ENCODE results near the gene TMEM60.

The TMEM60 gene

DNA sequence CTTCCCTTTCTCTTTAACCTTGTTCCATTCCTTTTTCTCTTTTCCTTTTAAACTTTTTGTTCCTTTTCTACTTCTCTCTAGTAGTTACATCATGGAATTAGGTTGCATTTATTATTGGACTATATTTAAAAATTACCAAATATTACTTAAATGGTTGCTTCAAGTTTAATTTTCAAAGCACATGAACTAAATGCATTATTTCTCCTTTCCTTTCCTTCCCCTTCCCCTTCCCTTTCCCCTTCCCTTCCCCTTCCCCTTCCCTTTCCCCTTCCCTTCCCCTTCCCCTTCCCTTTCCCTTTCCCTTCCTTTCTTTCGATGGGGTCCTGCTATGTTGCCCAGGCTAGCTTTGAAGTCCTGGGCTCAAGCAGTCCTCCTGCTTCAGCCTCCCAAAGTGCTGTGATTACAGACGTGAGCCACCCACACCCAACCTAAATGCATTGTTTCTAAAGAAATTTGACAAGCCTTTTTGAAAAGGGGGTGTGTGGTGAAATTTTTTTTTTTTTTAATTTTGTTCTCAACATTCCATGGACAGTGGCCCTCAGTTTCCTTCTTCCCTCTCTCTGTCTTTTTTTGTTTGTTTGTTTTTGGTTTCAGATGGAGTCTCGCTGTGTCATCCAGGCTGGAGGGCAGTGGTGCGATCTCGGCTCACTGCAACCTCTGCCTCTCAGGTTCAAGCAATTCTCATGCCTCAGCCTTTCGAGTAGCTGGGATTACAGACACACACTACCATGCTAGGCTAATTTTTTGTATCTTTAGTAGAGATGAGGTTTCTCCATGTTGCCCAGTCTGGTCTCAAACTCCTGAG, 31.2 kb downstream of the TMEM60 start:
- no peak for DNase-seq

DNA sequence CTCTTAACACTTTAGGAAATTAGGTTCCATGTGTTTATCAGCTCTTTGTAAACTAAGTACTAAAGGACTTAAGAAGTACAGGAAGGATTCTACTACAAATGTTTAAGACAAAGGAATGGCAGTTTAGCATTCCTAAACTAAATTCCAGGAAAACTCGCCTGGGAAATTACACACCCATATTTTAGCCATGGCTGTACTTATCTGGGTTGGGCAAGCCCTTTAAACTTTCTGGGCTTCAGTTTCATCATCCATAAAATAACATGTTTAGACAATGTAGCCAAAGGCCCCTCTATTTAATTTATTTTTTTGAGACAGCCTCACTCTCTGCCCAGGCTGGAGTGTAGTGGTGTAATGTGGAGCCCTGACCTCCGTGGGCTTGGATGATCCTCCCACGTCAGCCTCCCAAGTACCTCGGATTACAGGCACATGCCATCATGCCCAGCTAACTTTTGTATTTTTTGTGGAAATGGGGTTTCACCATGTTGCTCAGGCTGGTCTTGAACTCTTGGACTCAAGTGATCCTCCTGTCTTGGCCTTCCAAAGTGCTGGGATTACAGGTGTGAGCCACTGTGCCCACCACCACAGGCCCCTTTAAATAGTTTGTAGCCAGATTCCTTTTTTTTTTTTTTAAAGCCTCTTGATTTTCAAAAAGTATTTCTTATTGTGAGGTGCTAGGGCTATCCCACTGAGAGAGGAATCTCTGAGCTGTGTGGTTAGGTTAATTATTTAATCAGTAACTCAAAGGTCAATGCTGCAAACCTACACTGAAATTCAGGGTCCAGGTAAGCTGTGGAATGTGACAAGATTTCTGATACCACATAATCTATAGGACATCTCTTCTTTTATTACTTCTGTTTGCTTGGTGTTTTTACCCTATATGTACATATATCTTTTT, 32.1 kb downstream of the TMEM60 start:
- no peak for DNase-seq

DNA sequence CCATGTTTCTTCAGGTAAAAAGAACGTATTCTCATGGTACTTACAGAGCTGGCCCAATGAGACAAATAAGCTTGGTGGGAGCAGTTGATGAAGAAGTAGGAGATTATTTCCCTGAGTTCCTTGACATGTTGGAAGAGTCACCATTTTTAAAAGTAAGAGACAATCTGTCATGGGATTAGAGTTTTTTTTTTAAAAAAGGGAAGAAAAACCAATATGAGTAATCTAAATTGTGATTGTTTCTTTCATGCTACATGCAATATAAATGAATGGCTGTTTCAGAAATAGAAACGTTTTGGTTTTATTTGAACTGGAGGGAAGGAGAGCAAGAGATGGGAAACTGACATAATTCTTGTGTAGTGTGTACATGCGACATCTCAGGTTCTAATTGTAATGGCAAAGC, 32.8 kb downstream of the TMEM60 start:
- no peak for DNase-seq

DNA sequence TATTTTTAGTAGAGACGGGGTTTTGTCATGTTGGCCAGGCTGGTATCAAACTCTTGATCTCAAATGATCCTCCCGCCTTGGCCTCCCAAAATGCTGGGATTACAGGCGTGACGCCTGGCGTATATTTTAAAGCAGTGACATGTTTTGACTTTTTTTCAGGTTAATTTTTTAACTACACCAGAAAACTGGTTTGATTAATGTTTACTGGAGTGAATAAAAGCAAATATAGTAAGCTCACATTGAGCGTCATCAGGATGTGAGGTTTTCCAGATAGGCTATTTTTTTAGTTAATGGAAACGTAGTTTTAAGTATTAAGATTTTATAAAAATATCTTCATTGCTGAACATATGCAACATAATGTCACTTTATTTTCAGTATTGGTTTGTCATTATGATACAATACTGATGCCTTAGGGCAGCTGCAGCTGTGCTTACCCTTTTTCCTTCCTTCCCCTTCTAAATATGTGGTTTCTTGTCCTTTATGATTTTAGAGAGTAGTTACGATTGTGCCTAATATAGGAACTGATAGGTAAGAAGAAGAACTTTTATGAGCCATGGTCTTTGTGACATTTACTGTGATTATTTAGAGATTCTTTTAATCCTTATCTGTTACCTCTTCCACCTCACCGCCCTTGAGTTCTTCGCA, 37.3 kb downstream of the TMEM60 start:
- peak; percentile 9 for DNase-seq

DNA sequence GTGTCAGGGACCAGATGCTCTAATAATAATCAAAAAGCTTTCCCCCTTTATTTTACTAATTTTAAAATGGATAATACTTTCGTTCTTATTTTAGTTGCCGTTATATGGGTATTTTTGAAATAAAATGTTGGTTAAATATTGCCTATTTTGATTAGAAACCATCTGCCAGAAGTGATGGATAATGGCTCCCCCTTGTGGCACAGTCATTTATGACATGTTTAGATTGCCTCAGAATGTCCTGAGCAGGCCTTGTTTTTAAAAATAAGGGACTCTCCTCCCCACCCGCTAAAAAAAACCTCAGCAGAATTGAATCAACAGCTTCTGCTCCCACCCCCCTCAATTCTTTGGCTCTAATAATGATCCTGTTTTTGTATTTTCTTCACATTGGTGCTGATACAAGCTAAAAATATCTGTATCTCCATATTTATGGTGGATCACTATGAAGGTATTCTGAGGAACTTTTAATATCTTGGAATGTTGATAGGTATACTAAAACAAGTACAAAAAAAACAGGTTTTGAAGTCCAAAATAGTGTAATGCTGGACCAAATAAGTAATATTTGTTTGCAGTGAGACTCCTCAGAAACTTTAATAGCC, 38.8 kb downstream of the TMEM60 start:
- peak; percentile 56 for DNase-seq

DNA sequence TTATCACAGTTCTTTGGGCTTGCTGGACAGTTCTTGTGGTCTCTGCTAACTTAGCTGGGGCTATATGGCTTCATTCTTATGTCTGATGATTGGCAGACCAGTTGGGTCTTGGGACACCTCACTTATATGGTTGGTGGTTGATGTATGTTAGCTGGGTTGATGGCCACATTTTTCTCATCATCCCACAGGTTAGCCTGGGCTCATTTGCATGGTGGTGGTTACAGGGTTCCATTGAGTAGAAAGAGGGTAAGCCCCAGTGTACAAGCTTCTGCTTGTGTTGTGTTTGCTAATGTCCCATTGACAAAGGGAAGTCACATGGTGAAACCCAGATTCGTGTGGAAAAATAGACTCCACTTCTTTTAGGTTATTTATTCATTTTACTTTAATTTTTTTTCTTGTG, 40.6 kb downstream of the TMEM60 start:
- DNase-seq: no peak

DNA sequence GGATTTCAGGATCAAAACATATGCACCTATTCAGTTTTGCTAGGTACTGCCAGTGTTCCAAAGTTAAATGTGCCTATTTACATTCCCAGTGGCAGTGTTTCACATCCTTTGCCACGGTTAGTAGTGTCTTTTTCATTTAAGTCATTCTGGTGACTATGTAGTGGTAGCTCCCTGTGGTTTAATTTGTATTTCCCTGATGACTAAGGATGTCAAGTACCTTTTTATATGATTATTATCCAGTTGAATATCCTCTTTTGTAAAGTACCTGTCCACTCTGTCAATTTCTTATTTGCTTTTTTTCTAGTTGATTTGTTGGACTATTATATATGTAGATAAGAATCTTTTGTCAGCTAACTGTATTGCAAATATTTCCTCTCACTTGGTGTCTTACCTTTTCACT, 45.1 kb downstream of the TMEM60 start:
- no peak for DNase-seq

DNA sequence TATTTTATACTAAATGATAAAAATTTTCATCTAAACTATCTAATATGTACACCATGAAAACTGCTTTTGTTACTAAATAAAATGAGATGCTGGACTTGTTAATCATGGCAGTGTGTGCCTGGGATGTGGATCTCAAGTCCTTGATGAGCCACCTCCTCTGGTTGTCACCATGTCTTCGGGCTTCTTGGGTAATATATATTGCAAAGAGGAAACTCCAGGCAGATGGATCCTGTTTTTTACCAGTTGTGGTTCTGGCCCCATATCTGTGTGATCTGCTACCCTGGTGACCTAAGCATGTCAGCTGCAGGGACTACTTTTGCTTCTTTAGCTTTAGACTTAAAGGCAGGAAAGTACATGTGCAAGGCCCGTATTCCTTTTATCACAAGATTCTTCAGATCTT, 46.2 kb downstream of the TMEM60 start:
- no peak for DNase-seq

DNA sequence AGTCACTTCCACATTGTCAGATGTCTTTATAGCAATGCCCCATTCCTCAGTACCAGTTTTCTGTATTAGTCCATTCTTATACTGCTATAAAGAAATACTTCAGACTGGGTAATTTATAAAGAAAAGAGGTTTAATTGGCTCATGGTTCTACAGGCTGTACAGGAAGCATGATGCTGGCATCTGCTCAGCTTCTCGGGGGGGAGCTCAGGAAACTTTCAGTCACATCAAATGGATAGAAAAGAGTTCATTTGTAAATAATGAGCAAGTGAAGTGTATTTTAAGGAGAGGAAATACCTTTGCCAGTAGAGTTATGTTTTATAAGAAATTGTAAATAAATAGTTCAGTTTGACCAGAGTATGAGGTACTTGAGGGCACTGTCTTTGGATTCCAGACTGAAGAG, 50.5 kb downstream of the TMEM60 start:
- DNase-seq: no peak

DNA sequence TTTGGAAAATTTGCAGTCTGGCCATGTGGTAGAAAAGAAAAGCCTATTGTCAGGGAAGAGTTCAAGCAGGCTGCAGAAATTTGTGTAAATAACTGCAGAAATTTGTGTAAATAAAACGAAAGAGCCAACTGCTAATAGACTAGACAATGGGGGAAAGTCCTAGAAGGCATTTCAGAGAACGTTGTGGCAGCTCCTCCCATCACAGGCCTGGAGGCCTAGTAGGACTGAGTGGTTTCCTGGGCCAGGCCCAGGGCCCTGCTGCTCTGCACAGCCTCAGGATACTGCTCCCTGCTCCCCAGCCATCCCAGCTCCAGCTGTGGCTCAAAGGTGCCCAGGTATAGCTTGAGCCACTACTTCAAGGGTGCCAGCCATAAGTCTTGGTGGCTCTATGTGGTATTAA, 51.1 kb downstream of the TMEM60 start:
- DNase-seq: no peak

DNA sequence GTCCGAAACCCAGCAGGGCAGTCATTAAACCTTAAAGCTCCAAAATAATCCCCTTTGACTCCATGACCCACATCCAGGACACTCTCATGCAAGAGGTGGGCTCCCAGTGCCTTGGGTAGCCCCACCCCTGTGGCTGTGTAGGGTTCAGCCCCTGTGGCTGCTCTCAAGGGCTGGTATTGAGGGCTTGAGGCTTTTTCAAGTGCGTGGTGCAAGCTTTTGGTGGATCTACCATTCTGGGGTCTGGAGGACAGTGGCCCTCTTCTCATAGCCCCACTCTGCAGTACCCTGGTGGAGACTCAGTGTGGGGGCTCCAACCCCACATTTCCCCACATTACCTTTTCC, 51.4 kb downstream of the TMEM60 start:
- no peak for DNase-seq

DNA sequence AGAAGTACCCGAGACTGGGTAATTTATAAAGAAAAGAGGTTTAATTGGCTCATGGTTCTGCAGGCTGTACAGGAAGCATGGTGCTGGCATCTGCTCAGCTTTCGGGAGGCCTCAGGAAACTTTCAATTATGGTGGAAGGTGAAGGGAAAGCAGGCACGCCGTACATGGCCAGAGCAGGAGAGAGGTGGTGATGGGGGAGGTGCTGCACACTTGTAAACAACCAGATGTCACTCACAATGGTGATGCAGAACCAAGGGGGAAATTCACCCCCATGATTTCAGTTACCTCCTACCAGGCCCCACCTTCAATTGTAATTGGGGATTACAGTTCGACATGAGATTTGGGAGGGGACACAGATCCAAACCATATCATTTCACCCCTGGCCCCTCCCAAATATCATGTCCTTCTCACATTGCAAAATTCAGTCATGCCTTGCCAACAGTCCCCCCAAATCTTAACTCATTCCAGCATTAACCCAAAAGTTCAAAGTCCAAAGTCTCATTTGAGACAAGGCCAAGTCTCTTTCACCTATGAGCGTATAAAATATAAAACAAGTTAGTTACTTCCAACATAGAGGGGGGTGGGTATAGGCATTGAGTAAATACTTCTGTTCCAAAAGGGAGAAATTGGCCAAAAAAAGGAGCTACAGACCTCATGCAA, 51.9 kb downstream of the TMEM60 start:
- DNase-seq: no peak

DNA sequence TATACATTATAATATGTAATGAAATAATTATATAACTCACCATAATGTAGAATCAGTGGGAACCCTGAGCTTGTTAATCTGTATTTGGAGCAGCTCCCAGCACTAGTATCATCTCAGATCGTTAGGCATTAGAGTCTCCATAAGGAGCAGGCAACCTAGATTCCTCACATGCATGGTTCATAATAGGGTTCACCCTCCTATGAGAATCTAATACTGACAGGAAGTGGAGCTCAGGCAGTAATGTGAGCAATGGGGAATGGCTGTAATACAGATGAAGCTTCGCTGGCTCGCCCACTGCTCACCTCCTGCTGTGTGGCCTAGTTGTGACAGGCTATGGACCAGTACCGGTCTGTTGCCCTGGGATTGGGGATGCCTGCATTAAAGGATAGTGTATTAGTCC, 52.5 kb downstream of the TMEM60 start:
- no peak for DNase-seq

Data from NCI-H2171 treated with DMSO at 0.1 percent for 48 hours (cell line).